ENCODE data around the gene IL22.

The IL22 gene

GRCh38 chr12:68198507-68199086 is 54.8 kb downstream of the IL22 start:
- Histone ChIP-seq H3K27me3 (ENCODE audit: insufficient read depth, poor library complexity, severe bottlenecking) (peaks cover 5% of the 10 kb centered on the region), H3K27ac (replicated peaks) (no peak overlapping the region), H3K4me3 (replicated peaks; ENCODE audit: insufficient read depth, low read length) (no peak overlapping the region)
- DNase-seq (ENCODE audit: low read depth in 1 of 2, low spot score in 1 of 2) = no peak
- no peak for TF ChIP-seq POLR2AphosphoS5 (IDR thresholded peaks at IDR 0.05; ENCODE audit: low read depth)
- TF ChIP-seq SPI1 (IDR thresholded peaks at IDR 0.05; ENCODE audit: borderline replicate concordance, low read depth) = no peak
- TF ChIP-seq GABPA (IDR thresholded peaks at IDR 0.05; ENCODE audit: low read depth) = no peak
- no peak for TF ChIP-seq REST (IDR thresholded peaks at IDR 0.05; ENCODE audit: insufficient replicate concordance, low read depth)
- no peak for TF ChIP-seq CTCF (IDR thresholded peaks at IDR 0.05; ENCODE audit: insufficient read depth, low read length)

Measured in HL-60 (cell line).